PC-9 (cell line): ENCODE results near the gene CEP112.

Source experiments
- CTCF ChIP-seq: fragments of 200-600 bp; sonication (generic); conservative IDR thresholded peaks from 2 replicates; pipeline ENCODE4 v1.6.1; 2017; ENCODE audit warnings: mixed run types, antibody characterized with exemption, mild to moderate bottlenecking, moderate library complexity
- EZH2 ChIP-seq: fragments of 200-600 bp; sonication (generic); IDR thresholded peaks from 2 replicates; pipeline ENCODE4 v1.8.0; 2017; ENCODE audit warnings: antibody characterized with exemption, low read depth

GRCh38 chr17:65739034-65739433, 452.9 kb downstream of the CEP112 start:
- no peak for TF ChIP-seq EZH2
- TF ChIP-seq CTCF = no peak
